CD4-positive, alpha-beta T cell treated with Interferon alpha-2 for 1 hour (primary cell): Measurements from ENCODE around the gene AP1AR.

ENCODE experiments used
- DNase-seq, 2 donors: peaks; one replicate each; pipeline ENCODE4 v3.0.0-alpha.2; 2020 to 2022

The AP1AR gene

DNA sequence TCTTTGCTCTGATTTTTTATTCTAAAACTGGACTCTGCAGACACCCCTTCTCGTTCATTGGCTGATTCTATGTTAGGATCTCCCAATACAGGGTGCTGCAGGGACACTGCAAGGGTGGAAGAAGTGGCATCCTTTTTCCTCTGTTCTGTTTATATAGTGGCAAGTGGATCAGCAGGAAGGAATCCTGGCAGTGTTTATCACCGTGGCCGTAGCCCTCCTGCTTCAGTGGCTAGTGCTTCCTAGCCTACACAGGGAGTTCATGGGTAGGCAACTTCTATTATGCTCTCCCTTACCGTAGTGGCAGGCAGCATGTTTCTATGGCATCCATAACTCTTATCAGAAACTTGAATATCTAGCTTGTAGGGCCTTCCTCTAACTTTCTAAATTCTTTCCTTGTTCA lies 6.4 kb upstream of the AP1AR start:
- DNase-seq, result no peak

DNA sequence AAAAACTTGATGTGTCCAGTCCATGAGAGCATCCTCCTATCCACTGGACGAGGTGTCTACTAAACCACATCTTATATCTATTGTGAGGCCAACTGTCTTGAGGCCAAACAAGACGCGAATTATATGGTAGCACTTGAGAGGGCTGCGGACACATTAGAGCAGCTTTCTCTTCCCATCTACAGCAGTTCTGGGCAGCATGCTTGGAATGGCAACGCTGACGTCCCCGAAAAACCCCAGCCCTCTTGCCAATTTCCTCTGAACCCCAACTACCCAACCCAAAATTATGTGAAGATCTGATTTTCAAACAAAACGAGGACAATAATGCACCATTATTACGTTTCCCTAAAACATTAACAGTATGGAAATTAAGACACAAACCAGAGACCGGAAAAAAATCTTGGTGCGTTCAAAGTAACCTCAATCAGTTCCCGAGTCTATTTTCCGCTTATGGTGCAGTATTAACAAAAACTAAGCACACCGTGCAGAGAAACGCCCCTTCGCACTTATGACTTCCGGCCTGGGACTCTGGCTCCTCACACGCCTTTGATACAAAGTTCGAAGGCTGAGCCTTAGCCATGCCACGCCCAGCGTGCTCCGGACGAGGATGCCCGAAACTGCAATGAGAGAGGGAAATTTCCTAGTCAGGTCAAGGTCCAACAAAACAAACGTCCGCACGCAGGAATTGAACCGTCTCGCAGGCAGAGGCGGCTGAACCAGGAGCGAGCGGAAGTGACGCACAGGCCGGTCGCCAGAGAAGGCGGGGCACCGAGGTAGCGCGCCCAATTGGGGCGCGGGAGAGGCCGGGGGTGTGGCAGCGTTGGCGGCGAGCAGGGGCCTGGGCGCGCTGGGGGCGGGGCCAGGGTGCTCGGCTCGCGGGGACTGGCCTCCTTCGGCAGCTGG lies 458 bp upstream of the AP1AR start:
- peak; percentile 95 to 96 for DNase-seq

DNA sequence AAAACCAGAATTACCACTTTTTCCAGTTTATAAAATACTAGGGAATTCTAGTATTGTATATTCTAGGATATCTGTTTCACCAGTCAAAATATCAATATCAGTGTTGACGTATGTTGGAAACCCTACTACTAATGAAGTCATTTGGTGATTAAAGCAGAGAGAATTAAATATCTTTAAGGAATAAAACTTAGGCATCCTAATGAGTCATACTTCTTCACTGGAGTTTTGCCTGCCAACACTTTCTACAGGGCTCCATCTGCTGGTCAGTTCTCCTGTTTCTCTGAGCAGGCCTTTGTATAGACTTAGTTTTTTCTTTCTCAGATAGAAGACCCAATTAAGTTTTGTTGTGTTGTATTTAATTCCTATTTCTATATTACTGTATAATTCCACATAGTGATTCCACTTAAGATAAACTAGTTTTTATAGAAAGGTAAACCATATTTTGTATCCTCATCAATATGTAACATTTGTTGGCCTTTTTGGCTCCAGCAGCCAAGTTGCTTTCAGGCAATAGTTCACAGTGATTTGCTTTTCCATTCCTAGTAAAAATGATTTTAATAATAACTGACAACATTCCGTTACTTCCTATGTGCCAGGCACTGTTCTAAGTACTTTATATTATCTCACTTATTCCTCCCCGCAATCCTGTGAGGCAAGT lies 3.5 kb downstream of the AP1AR start:
- DNase-seq, result peak; percentile 58 to 76

DNA sequence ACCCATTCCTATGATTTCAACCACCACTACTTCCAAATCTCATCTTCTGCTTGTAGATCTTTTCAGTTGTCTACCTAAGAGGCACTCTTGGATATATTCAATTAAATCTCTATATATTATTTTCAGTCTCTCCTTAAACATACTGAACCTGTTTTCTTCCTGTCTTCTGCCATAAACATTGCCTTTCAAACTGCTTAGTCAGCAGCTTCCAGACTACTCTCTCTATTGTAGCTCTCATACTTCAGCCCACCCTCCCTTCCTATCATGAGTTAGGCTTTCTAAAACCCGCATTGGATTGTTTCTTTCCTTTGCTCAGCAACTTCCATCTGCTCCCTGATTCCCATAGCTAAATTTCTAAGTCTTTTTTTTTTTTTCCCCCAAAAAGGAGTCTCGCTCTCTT lies 4.5 kb downstream of the AP1AR start:
- no peak for DNase-seq

DNA sequence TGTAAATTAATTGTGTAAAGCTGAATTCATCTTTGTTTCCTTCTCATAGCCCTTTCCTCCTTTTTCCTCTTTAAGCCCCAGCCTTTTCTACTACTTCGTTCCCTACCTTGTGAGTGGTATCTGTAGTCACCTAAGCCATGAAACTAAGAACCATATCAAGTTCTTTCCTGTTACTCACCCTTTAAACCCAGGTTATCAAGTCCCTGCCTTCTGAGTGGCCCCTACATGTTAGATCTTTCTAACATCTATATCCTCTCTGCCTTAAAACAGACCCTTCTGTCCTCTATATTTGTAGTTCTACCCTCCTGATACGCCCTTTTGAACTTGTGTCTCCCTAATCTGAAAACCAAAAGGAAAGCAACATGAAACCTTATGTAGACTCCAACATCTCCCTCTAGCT lies 7.2 kb downstream of the AP1AR start:
- no peak for DNase-seq

DNA sequence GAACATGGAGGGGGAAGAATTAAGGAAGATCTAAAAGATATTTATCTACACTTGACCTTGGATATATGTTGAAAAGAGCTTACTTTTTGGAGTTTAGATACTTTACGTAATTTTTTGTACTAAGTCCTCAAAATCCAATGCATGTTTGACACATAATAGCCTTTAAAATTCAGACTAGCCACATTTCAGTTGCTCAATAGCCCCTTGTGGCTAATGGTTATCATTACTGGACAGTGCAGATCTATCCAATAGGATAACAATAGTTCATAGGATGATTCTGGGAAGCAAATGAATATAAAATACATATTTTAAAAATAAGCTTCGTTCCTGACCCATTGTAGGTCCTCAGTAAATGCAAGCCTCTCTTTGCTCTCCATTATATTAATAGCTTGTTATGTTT lies 13.8 kb downstream of the AP1AR start:
- DNase-seq, result no peak

DNA sequence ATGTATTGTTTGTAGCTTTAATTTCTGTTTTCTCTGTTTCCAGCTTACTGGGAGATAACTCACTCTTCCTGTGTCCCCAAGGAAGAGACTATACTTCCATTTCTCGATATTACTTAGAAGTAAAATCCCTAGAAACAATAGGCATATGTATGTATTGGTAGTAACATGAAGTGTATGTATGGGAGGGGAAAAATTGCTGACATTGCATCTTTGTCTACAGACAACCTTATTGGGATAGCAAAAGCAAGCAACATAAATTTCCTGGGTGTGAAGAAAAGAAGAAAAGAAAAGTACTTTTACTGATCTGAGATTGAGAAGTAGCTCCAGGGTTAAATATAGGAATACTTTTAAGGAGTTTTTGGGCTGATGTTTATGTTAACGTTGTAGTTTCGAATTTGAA lies 15.4 kb downstream of the AP1AR start:
- DNase-seq, result no peak

DNA sequence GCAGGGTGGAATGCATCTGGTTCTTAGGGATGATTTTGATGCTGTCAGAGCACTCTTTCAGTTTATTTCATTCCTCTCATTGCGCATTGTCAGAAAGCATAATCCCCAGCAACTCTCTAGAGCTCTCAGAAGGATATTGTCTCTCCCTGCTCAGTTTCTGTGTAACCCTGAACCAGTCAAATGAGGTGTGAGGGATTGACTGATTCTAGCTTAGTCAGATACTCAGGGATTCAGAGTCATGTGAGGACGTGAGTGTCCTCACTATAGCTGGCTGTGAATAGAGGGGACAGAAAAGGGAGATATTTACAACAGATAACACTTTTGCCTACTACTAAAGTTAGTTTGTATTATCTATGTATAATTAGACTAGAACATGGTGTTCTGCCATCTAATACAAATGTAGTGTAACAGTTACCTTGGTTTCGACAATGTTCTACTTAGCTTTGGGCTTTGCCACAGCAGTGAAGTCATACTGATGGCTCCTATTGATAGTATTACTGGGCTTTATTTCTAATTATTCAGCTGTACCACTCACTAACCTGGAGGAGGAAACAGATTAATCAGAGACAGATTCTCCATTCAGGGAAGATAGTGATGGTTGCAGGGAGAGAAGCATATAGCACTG lies 19.5 kb downstream of the AP1AR start:
- no peak for DNase-seq

DNA sequence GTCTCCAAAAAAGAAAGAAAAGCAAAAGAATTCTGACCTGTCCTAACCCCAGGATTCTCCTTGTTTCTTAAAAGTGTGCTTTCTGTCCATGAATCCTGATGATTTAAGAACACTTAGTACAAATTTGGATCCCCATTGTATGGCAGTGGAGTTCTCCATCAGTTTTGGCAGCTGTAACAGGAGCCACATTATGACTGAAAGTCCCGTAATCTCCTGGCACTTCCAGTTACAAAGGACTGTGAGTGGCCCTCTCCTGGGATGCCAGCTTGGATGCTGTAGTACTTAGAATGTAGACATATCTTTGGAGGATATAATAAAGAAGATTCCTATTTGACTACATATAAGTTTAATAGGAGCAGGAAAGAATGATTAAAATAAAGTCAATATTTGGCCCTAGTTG lies 20.6 kb downstream of the AP1AR start:
- no peak for DNase-seq

DNA sequence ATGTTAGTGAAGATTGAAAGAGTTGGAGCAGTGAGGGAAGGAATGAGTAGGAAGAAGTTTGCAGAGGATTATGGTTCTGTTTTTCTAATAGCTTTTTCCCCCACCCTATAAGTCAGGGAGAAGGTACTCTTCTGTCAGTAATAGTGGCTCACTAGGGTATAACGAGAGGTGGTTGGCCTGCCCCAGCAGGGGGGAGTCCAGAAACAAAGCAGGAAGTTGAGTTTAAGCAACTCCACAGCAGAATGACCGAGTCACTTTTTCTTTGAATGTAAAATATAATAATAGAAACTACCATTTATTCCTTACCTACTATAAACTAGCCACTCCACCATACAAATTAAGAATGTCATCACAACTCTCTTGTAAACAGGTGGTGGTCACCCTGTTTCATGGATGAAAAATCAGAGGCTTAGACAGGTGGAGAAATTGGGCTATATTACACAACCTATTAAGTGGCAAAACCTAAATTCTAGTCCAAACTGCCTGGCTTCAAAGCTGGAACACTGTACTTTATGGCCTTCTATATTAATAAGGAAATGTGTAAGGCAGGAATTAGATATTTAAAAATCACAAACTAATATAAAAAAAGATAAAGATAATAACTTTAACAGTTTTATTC lies 21.9 kb downstream of the AP1AR start:
- DNase-seq, result no peak

DNA sequence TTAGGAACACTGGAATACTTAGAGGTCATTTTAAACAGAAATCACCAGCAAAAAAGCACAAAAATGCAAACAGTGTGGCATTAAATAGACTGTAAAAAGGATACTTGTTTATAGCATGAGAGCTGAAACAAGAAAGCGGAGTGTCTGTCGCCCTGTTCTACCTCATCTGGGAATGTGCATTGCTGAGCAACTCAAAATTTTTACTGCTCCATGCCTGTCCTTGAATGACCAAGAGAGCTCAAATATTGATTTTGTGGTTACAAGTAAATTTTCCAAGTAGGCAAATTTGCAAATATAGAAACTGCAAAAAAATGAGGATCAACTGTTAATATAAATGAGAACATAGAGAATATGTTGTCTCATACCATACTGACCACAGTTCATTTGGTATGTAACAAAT lies 25.5 kb downstream of the AP1AR start:
- DNase-seq, result no peak

DNA sequence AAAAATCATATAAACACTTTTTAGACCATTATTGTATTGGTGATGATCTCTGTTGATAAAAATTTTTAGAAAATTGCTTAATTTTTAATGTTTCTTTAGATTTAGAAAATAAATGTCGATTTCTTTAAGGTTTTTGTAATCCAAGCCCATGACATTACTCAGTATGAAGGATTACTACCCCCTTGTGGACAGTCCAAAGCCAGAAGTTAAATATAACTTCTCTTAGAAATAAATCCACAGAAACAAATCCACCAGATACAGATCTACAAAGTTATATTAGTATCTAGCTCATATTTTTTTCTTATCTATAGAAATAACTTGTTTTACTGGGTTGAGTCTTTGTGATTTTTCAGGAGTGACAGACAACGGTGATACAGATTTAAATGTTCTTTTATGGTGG lies 35.2 kb downstream of the AP1AR start:
- peak in 1 of 2 donors; percentile 40 for DNase-seq

DNA sequence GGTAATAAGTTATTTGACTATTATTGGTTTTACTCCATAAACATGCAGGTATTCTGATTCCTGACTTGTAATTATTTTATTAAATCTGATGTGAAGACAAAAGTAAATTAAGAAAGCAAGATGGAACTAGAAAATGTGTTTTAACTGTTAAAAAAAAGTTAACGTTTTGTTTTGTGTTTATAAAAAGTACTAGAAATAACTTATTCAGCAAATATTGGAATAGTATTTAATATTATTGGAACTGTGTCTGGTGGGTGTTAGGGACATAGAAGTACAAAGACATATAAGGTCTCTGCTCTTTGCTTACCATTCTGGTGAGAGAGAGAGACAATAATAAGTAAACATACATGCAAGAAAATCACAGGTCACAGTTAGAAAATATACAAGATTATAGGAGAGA lies 38.5 kb downstream of the AP1AR start:
- DNase-seq, result no peak

DNA sequence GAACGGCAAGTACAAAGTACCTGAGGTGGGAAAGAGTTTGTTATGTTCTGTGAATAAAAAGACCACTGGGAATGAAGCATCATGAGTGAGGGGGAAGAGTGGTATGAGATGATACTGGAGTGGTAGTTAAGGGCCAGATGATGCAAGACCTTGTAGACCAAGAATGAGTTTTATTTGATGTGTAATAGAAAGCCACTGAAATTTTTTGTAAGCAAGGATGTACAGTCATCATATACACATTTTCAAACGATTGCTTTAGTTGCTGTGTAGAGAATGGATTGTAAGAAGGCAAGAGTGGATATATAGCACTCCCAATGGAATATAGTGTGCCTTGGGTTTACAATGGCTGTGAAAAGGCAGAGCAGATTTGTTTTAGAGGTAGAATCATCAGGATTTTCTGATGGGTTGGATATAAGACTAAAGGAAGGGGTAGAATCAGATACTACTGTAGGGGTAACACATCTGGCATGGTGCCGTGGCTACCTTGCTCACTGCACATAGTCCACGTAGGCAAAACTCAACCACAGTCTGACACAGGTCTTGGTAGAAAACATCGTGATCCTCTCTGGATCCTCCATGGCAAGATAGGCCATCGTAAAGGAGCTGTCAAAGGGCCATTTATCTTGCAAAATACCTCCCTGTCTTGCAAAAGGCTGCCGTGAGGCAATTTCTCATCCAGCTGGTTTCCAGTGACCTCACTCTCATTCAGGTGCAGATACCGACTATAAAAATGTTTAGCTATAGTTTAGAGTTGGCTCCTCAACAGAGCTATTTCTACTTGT lies 39.2 kb downstream of the AP1AR start:
- DNase-seq, result no peak

DNA sequence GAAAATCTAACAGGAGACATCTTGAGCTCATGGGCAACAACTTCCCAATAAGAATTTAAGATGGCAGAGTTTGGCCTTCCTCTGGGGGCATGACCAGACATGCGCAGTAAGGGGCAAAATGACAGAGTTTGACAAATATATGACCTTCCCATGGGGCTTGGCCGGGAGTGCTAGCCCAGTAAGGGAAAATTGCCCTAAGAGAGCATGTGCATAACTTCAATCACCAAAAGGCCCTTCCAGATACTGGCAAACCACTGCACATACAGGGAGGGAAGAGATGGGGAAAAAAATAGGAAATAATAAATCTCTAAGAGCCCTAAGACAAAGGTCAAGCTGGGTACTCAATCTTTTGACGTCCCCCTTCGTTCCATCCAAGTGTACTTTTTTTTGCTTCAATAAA lies 40.7 kb downstream of the AP1AR start:
- DNase-seq, result no peak

DNA sequence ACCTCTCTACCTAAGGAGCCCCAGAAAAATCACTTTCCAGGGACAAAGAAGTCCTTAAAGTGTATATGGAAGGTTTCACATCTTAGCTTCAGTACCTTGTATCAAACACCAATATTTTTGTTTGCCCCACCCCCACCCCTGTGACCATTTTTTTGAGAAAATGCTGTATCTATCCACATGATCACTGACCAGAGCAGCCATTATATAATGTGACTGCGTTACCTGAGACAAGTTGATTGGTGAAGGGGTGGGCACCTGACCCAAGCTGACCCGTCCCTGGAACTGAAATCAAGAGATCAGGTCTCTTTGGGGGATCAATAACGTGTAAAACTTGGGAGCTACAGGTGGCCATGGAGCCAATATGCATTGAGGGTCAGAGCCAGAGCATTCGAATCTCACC lies 43.4 kb downstream of the AP1AR start:
- DNase-seq, result no peak

DNA sequence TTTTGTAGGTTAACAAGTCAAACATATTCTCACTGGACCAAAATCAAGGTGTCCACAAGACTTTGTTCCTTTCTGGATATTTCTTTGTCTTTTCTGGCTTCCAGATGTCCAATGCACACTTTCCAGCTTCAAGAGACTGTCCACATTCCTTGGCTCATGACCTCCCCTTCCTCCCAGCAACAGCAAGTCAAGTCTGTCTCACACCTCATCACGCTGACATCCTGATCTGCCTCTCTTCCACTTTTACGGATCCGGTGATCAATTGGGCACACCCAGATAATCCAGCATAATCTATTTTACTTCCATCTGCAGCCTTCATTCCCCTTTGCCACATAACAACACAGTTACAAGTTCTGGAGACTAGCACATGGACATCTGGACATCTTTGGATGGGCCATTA lies 44.5 kb downstream of the AP1AR start:
- no peak for DNase-seq

DNA sequence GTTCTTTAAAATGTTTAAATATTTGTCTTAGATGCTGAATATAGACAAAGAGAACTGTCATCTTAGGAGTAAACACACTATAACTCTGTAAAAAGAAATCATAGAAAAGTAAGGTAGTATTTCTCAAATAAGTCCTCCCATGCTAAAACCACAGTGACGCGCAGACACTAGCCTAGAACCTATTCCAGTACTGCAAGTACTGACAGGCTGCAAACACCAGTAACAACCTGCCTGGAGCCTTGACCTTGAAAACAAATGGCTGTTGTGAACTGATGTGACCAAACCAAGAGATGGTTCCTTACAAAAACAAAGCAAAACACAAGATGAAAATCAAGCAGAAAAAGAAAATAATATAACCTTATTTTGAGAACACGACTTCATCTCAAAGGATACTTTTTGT lies 45.6 kb downstream of the AP1AR start:
- DNase-seq, result no peak

DNA sequence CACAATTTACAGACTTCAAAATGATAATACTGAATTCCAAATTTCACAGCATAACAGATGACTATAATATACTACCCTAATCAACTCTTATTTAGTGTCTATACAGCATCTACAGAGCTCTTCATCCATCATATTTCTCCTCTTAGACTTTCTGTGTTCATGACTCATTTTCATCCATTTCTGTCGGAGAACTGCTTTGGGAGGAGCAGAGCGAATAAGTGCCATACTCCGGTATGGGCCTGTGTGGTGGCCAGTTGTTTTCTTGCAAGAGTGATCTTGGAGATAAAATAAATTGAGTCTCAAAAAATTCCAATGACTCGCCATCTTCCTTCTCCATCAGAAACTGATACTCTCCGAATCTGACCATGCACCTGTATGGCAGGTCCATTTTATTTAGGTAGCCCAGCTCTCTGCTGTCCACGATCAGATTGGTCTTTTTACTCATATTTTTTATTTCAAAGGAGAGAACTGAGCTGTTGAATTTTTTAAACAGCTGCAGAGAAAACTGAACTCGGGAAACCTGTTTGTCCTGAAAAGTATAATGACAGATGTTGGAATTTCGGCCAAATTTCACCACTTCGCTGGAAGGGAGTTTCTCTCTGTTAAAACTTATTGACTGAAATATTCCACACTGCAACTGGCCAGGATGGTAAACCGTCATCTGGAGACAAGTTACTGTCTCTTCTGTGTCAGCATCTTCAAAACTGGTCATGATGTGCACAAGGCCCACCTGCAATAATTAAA lies 46.3 kb downstream of the AP1AR start:
- DNase-seq, result no peak

DNA sequence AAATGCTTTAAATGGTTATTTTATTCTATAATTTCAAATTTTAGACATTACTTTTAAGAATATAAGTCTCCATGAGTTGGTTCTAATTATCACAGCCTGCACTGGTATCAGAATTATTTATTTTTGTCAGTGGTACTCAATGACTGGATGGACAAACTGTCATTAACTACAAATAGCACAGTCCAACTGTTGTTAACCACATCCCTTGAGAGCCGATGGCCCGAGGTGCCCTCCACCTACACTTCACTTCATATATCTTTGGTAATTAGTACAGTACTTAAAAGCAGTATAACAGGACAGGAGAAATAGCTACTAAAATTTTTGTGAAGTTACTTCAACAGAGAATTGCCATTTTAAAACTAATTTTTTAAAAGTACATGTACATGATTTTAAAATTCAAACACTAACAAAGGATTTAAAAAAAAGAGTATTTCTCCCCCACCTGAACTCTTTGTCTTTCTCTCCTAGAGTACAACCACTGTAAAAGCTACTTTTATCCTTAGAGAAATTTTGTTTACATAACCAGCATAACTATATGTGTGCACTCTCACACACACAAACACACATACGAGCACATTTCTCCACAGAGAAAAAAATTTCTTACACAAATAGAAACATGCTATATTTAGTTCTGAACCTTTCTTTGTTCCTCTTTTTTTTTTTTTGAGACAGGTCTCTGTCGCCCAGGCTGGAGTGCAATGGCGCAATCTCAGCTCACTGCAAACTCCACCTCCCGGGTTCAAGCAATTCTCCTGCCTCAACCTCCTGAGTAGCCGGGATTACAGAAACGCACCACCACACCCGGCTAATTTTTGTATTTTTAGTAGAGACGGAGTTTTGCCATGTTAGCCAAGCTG lies 47.7 kb downstream of the AP1AR start:
- DNase-seq, result peak in 1 of 2 donors; percentile 32

DNA sequence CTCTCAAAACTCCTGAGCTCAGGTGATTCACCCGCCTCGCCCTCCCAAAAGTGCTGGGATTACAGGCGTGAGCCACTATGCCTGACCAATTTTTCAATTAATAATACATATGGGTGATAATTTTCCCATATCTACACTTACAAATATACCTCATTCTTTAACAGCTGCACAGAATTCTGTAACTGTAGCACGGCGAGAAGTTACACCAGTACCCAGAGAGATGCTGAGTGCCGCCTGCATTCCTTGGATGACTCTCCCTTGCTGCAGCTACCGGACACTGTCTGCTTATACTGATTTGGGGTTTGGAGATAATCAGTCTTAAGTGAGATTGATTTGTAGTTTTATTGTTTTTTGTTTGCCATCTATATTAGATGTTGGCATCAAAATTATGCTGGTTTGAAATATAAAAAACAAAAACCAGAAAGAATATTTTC lies 48.3 kb downstream of the AP1AR start:
- no peak for DNase-seq
